Measurements from ENCODE around the gene KDM7A. TPM values are rescaled to one million over a fixed set of nuclear protein-coding genes. Genes with fewer than 3 reads are reported as not detected.

Gene KDM7A
- total RNA-seq, 1 experiment from 2014 or later: 11.7 TPM

GRCh38 chr7:140136073-140136472 is 40.7 kb downstream of the KDM7A start:
- Histone ChIP-seq H3K9me3 (ENCODE audit: low read depth, low read length, poor library complexity, severe bottlenecking) (no peaks in the 10 kb centered on the region), H3K4me3 (ENCODE audit: low read depth, low read length, poor library complexity, severe bottlenecking) (no peak overlapping the region), H3K27me3 (replicated peaks; ENCODE audit: insufficient read depth, low read depth, low read length, poor library complexity) (no peaks in the 10 kb centered on the region), H3K4me1 (ENCODE audit: insufficient read depth, low read length, poor library complexity, severe bottlenecking) (peaks cover 12% of the 10 kb centered on the region), H3K27ac (ENCODE audit: low read depth, low read length, poor library complexity, severe bottlenecking) (no peak overlapping the region), H3K36me3 (ENCODE audit: insufficient read depth, low read length, poor library complexity, severe bottlenecking) (no peaks in the 10 kb centered on the region)
- no peak for DNase-seq (ENCODE audit: low spot score)
- POLR2A ChIA-PET (ENCODE audit: low non-redundant PET): no interaction called here
- intact Hi-C loops (cut with micrococcal nuclease; ENCODE audit: unreplicated experiment): no loop called here
- CTCF ChIA-PET: no interaction called here
- BruUV-seq (replicated peaks): no TSS peak
- TF ChIP-seq CTCF (conservative IDR thresholded peaks at IDR 0.05; ENCODE audit: low read depth, low read length) (no peak), EZH2 (IDR thresholded peaks at IDR 0.05; ENCODE audit: borderline replicate concordance, low read depth, low read length, poor library complexity, severe bottlenecking) (no peak)

GRCh38 chr7:140134039-140134438 is 42.7 kb downstream of the KDM7A start:
- DNase-seq (ENCODE audit: low spot score): no peak
- Histone ChIP-seq H3K9me3 (ENCODE audit: low read depth, low read length, poor library complexity, severe bottlenecking) (no peaks in the 10 kb centered on the region), H3K4me1 (ENCODE audit: insufficient read depth, low read length, poor library complexity, severe bottlenecking) (peaks cover 12% of the 10 kb centered on the region), H3K27me3 (replicated peaks; ENCODE audit: insufficient read depth, low read depth, low read length, poor library complexity) (no peaks in the 10 kb centered on the region), H3K4me3 (ENCODE audit: low read depth, low read length, poor library complexity, severe bottlenecking) (no peak overlapping the region), H3K36me3 (ENCODE audit: insufficient read depth, low read length, poor library complexity, severe bottlenecking) (no peaks in the 10 kb centered on the region), H3K27ac (ENCODE audit: low read depth, low read length, poor library complexity, severe bottlenecking) (no peak overlapping the region)
- no TSS peak for BruUV-seq (replicated peaks)
- TF ChIP-seq CTCF (conservative IDR thresholded peaks at IDR 0.05; ENCODE audit: low read depth, low read length) (no peak), EZH2 (IDR thresholded peaks at IDR 0.05; ENCODE audit: borderline replicate concordance, low read depth, low read length, poor library complexity, severe bottlenecking) (no peak)
- ChIA-PET CTCF (no interaction called here), POLR2A (ENCODE audit: low non-redundant PET) (no interaction called here)
- intact Hi-C loops (cut with micrococcal nuclease; ENCODE audit: unreplicated experiment): no loop called here

GRCh38 chr7:140127360-140128127 is 49.2 kb downstream of the KDM7A start:
- H3K27me3 ChIP-seq (replicated peaks; ENCODE audit: insufficient read depth, low read depth, low read length, poor library complexity): no peaks in the 10 kb centered on the region
- ChIA-PET POLR2A (ENCODE audit: low non-redundant PET) (no interaction called here), CTCF (no interaction called here)
- H3K36me3 ChIP-seq (ENCODE audit: insufficient read depth, low read length, poor library complexity, severe bottlenecking): no peaks in the 10 kb centered on the region
- TF ChIP-seq CTCF (conservative IDR thresholded peaks at IDR 0.05; ENCODE audit: low read depth, low read length): no peak
- no peak for TF ChIP-seq EZH2 (IDR thresholded peaks at IDR 0.05; ENCODE audit: borderline replicate concordance, low read depth, low read length, poor library complexity, severe bottlenecking)
- peaks cover 5% of the 10 kb centered on the region for H3K4me1 ChIP-seq (ENCODE audit: insufficient read depth, low read length, poor library complexity, severe bottlenecking)
- H3K27ac ChIP-seq (ENCODE audit: low read depth, low read length, poor library complexity, severe bottlenecking): no peak overlapping the region
- BruUV-seq (replicated peaks): no TSS peak
- H3K9me3 ChIP-seq (ENCODE audit: low read depth, low read length, poor library complexity, severe bottlenecking): no peaks in the 10 kb centered on the region
- H3K4me3 ChIP-seq (ENCODE audit: low read depth, low read length, poor library complexity, severe bottlenecking): no peak overlapping the region
- intact Hi-C loops (cut with micrococcal nuclease; ENCODE audit: unreplicated experiment): no loop called here
- no peak for DNase-seq (ENCODE audit: low spot score)
